NCI-H748 (cell line): ENCODE results near the gene C2CD4B.

ENCODE experiments used
- DNase-seq: peaks from one replicate; lab custom pipeline; 2025; ENCODE audit not compliant: unreplicated experiment; lab: John Stamatoyannopoulos, UW

The C2CD4B gene

GRCh38 chr15:62120776-62121175, 44.3 kb downstream of the C2CD4B start:
- no peak for DNase-seq

DNA sequence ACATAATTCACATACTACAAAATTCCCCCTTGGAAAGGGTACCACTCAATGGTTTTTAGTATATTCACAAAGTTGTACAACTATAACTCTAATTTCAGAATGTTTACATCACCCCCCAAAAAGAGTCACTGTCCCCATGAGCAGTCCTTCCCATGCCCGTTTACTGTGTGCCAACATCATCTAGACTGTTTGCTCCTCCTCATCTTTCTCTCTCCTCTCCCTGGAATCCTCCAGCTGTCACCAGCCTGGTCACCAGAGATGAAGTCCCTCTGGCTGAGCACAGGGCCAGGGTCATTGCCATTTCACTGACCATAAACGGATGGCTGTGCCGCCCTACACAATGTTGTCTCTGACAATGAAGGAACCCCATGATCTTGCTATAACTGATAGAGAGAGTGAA, 45.2 kb downstream of the C2CD4B start:
- DNase-seq: no peak

GRCh38 chr15:62119227-62119864, 45.7 kb downstream of the C2CD4B start:
- DNase-seq: peak; percentile 26

GRCh38 chr15:62118520-62119226, 46.4 kb downstream of the C2CD4B start:
- DNase-seq: no peak

DNA sequence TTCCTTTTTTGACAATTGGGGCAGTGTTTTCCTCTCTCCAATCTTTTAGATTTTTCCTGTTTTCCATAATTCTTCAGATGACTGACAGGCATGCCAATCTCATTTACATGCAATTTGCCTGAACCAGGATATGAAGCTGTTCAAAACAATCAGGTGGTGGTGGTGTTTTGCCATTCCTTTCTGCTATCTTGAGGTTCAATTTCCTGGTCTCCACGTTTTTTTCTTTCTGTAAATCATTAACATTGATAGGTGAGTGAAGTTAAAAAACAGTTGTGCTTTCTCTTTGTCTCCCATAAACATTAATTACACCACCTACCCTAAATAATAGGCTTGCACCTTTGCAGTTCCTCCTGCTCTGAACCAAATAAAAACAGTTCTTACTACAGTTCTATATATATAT, 49.2 kb downstream of the C2CD4B start:
- no peak for DNase-seq
